Transverse colon (tissue), 4 donors: ENCODE measurements around the gene HHIPL1. TPM values are rescaled to one million over a fixed set of nuclear protein-coding genes. Genes with fewer than 3 reads are reported as not detected.

ENCODE experiments used
- DNase-seq: peaks from one replicate; pipeline ENCODE4 v3.0.0-alpha.2; 2019
- H3K27ac ChIP-seq, 4 donors: fragments of 200-600 bp; sonication (generic); 2 replicates each; pipeline ENCODE4 v1.5.1; 2016 to 2018; ENCODE audit warnings: inconsistent platforms in 4 of 4
- H3K27me3 ChIP-seq: fragments of 200-600 bp; sonication (generic); 2 replicates; pipeline ENCODE4 v1.5.1; 2017; ENCODE audit warnings: inconsistent platforms
- H3K36me3 ChIP-seq, 4 donors: fragments of 200-600 bp; sonication (generic); 2 replicates each; pipeline ENCODE4 v1.5.1; 2017 to 2019; ENCODE audit warnings: inconsistent platforms in 4 of 4
- H3K4me1 ChIP-seq, 4 donors: fragments of 200-600 bp; sonication (generic); 2 replicates each; pipeline ENCODE4 v1.5.1; 2017 to 2020; ENCODE audit warnings: inconsistent platforms in 4 of 4
- H3K4me3 ChIP-seq, 4 donors: fragments of 200-600 bp; sonication (generic); 1 replicate in 1 of 4; 2 replicates in 3 of 4; pipeline versions ENCODE4 v1.5.1 to v1.6.1; 2017 to 2019; ENCODE audit warnings: inconsistent platforms in 4 of 4
- H3K9me3 ChIP-seq, 2 donors: fragments of 200-600 bp; sonication (generic); 2 replicates each; pipeline ENCODE4 v1.5.1; 2017 to 2019; ENCODE audit warnings: inconsistent platforms in 2 of 2
- EP300 ChIP-seq: sonication (generic); formaldehyde crosslinking; IDR thresholded peaks from one replicate; pipeline ENCODE4 v1.6.1; 2017; ENCODE audit warnings: antibody characterized with exemption, low read depth
- POLR2A ChIP-seq: fragments of 450-650 bp; IDR thresholded peaks from one replicate; pipeline ENCODE4 v1.6.1; 2016; ENCODE audit warnings: antibody characterized with exemption, mild to moderate bottlenecking, moderate library complexity
- POLR2AphosphoS5 ChIP-seq, 3 donors: sonication (generic); formaldehyde crosslinking; IDR thresholded peaks; one replicate each; pipeline ENCODE4 v1.6.1; 2016; ENCODE audit warnings: antibody characterized with exemption in 3 of 3
- WGBS, 2 donors: methylation state at CpG; one replicate each; pipeline ENCODE4 v1.1.5; 2018; ENCODE audit warnings: low coverage in 1 of 2; 5-methylcytosine and 5-hydroxymethylcytosine counted together
- in situ Hi-C, 4 donors: fragments of 200-750 bp; cut with MboI; loops; one replicate each; pipeline versions ENCODE4 v1.15.0 to v1.15.1; 2017; ENCODE audit warnings: low sequenced_read_pairs in 3 of 4, low pct_ligation_motif_present in 1 of 4, low pct_unique_long_range_greater_than_20kb in 1 of 4
- intact Hi-C: fragments of 100-400 bp; cut with DNase I; formaldehyde crosslinking; loops from one replicate; pipeline ENCODE4 v1.15.1; 2023; ENCODE audit warnings: low total_unique reads
- total RNA-seq, 4 donors: library from RNA; depleted of rRNA; stranded (reverse); fragments of >200 nt; gene quantifications; one replicate each; pipeline ENCODE4 v1.1.0, GENCODE V29; 2016
- TF ChIP-seq, protein P1 (sequence below), 5 experiments: fragments of 200-600 bp in 3 of 5; fragments of 450-650 bp in 2 of 5; sonication (generic) in 3 of 5; IDR thresholded peaks; 1 replicate in 2 of 5; 2 replicates in 3 of 5; pipeline ENCODE4 v1.5.1; 2016 to 2017; ENCODE audit warnings: antibody characterized with exemption in 5 of 5, inconsistent platforms in 3 of 5, mild to moderate bottlenecking in 2 of 5, moderate library complexity in 1 of 5

HHIPL1 gene
- total RNA-seq, 4 donors from 2014 or later = 0.40 to 31.0 (median 0.87) TPM

DNA sequence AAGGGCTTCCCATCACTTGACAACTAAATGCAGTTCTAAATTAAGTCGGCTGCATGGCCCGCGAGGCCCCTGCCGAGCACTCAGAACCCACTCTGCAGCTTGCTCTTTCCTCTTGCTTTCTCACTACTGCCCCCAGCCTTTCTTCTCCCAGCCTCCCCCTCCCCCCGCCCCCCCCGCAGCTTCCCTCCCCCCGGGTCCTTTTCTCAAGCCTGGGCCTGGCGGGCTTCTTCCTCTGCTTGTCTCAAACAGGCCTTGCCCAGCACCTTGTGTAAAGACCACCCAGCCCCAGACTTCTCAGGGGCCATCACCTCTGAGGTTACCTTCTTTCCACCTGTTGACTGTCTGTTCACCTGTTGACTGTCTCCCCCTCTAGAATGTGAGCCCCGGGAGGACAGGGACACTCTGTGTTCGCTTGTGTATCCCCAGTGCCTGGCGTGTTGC lies 40.2 kb downstream of the HHIPL1 start:
- Histone ChIP-seq H3K27ac (no peak overlapping the region), H3K36me3 (no peaks in the 10 kb centered on the region), H3K27me3 (peaks cover 32% of the 10 kb centered on the region), H3K4me1 (peaks cover 12 to 16% (median 15%) of the 10 kb centered on the region in 4 donors), H3K4me3 (no peak overlapping the region), H3K9me3 (no peaks in the 10 kb centered on the region)
- no peak for TF ChIP-seq POLR2AphosphoS5 (IDR thresholded peaks at IDR 0.05)
- TF ChIP-seq POLR2A = no peak
- TF ChIP-seq, protein P1, sequence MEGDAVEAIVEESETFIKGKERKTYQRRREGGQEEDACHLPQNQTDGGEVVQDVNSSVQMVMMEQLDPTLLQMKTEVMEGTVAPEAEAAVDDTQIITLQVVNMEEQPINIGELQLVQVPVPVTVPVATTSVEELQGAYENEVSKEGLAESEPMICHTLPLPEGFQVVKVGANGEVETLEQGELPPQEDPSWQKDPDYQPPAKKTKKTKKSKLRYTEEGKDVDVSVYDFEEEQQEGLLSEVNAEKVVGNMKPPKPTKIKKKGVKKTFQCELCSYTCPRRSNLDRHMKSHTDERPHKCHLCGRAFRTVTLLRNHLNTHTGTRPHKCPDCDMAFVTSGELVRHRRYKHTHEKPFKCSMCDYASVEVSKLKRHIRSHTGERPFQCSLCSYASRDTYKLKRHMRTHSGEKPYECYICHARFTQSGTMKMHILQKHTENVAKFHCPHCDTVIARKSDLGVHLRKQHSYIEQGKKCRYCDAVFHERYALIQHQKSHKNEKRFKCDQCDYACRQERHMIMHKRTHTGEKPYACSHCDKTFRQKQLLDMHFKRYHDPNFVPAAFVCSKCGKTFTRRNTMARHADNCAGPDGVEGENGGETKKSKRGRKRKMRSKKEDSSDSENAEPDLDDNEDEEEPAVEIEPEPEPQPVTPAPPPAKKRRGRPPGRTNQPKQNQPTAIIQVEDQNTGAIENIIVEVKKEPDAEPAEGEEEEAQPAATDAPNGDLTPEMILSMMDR (IDR thresholded peaks at IDR 0.05) = no peak
- no peak for TF ChIP-seq EP300
- 54 to 57% methylated on average over 7 to 11 of the region's 11 CpGs for WGBS, 2 donors
- DNase-seq = no peak
- intact Hi-C loops = no loop called here
- in situ Hi-C loops = no loop called here

DNA sequence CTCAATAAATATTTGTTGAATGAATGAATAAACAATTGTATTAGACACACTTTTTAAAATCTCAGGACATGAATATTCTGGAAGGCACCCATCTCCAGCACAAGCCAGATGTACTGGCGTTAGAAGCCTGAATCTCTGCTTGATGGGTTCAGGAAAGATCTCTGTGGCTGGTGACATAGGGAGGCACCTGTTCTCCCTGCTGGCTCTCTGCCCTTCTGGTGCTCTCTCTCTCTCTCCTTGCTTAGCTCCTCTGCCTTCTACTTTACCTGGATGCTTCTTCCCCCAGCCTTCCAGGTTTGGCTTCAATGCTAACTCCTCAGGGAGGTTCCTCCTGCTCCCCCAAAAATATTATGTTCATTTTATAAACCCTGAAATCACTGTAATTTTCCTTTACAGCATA lies 40.7 kb downstream of the HHIPL1 start:
- Histone ChIP-seq H3K4me1 (peaks cover 12 to 16% (median 15%) of the 10 kb centered on the region in 4 donors), H3K27me3 (peaks cover 35% of the 10 kb centered on the region), H3K9me3 (no peaks in the 10 kb centered on the region), H3K27ac (no peak overlapping the region), H3K36me3 (no peaks in the 10 kb centered on the region), H3K4me3 (no peak overlapping the region)
- in situ Hi-C loops = no loop called here
- no peak for TF ChIP-seq EP300
- TF ChIP-seq POLR2AphosphoS5 (IDR thresholded peaks at IDR 0.05) = no peak
- TF ChIP-seq, protein P1 (IDR thresholded peaks at IDR 0.05) = no peak
- TF ChIP-seq POLR2A = no peak
- intact Hi-C loops = no loop called here
- WGBS, 2 donors = 18% methylated on average over 1 of the region's 1 CpG; no CpG with 5 or more reads in 1 of the 2 donors
- DNase-seq = no peak

DNA sequence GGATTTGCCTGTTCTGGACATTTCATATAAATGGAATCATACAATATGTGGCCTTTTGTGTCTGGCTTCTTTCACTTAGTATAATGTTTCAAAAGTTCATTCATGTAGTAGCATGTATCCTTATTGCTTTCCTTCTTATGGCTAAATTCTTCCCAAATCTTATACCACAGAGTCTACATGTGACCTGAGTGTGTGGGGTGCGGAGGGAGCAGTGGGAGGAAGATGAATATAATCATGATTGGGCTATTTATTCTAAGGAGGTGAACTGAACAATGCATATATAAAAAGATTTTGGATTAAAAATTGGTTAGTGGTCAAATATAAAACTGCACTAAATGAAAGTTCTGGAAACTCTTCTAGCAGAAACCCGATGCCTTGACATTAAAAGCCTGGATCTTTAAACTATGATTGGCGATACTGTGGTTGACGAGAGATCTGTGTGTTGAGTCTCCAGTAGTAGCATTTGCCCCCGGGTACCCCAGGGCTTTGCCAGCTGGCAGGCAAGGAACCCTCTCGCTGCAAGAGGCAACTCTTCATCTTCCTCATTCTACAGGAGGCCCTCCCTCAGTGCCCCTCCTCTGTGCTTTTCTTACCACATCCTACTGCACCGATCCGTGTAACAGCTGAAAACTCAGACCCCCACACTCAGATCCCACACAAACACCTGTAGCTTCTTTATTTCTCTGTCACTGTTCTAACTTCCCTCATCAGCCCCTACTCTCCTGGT lies 41.8 kb downstream of the HHIPL1 start:
- Histone ChIP-seq H3K9me3 (no peaks in the 10 kb centered on the region), H3K4me1 (peaks cover 12 to 16% (median 15%) of the 10 kb centered on the region in 4 donors), H3K36me3 (no peaks in the 10 kb centered on the region), H3K27me3 (peaks cover 37% of the 10 kb centered on the region), H3K27ac (no peak overlapping the region), H3K4me3 (no peak overlapping the region)
- DNase-seq = no peak
- in situ Hi-C loops (no loop called here), intact Hi-C loops (no loop called here)
- WGBS, 2 donors = 68 to 74% methylated on average over 4 to 8 of the region's 8 CpGs
- TF ChIP-seq POLR2A = no peak
- TF ChIP-seq, protein P1 (IDR thresholded peaks at IDR 0.05) = no peak
- TF ChIP-seq EP300 = no peak
- TF ChIP-seq POLR2AphosphoS5 (IDR thresholded peaks at IDR 0.05) = no peak

DNA sequence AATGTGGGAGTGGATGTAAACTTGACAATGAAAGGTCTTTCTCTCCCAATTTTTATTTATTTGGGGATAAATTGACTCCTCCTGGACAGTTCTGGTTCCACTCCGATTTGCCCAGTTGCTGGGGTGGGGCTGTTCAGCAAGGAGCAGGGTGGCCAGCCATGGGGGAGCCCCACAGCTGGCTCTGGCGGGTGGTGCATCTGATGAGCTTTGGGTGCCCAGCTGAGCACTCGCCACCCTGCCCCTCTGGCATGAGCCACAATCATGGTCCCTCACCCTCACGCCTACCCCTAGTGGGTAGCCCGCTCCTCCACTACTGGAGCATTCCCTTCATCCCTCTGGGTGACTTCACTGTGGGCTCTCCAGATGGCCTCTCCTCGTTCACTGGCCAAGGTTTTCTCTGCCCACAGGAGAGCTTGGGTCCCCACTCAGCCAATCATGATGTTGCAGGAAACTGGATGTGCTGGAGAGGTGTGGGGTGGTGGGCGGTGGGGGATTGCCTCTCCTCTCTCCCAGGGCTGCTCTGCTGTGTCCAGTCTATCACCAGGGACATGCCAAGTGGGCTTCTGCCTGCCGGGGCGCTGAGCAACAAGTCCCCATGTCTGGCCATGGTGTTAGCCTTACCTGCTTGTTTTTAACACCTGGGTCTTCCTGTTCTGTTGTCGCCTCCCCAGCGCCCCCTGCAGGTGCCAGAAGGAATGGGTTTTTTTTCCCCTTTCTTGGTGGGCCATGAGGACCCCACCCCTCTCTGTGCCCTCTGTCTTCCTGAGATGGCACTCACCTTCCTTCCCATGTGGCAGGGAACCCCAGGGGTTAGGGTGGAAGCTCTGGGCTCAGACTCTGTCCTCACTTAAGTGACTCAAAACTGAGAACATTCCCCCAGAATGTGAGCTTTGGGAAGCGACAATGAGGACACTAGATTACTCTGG lies 42.6 kb downstream of the HHIPL1 start:
- H3K27ac ChIP-seq = no peak overlapping the region
- peaks cover 36% of the 10 kb centered on the region for H3K27me3 ChIP-seq
- in situ Hi-C loops (no loop called here), intact Hi-C loops (no loop called here)
- H3K9me3 ChIP-seq = no peaks in the 10 kb centered on the region
- no peak for TF ChIP-seq POLR2A
- TF ChIP-seq, protein P1 (IDR thresholded peaks at IDR 0.05) = peak; percentile 48 to 69 (median 59)
- TF ChIP-seq EP300 = no peak
- WGBS, 2 donors = 60% methylated on average over 12 of the region's 12 CpGs; no CpG with 5 or more reads in 1 of the 2 donors
- H3K36me3 ChIP-seq = no peaks in the 10 kb centered on the region
- DNase-seq = no peak
- H3K4me1 ChIP-seq = peaks cover 11 to 16% (median 15%) of the 10 kb centered on the region in 4 donors
- no peak overlapping the region for H3K4me3 ChIP-seq
